Measurements from ENCODE around the gene FAM107B.

Gene FAM107B

DNA sequence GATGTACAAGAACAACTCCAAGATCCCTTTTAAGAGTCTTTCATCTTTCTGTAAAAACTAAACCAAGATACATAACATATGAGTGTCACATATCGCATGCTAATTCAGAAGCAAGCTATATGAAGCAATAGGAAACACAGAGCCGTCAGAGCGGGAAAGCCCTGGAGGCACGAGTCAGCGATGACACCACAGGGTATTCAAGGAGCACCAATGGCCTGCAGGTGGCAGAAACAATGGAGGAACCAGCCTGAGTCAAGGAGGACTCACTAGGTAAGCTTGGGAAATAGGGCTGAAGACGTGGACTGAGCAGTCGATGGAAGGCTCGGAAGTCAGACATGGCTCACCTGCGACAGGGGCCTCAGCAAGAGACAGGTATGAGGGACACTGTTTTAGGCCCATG lies 214.4 kb downstream of the FAM107B start:
- Histone ChIP-seq H3K27me3 (no peaks in the 10 kb centered on the region), H3K9me3 (no peaks in the 10 kb centered on the region), H3K4me1 (ENCODE audit: control insufficient read depth in 1 of 2, insufficient read depth in 1 of 2, low read depth in 1 of 2, low read length in 1 of 2) (peaks cover 99 to 100% of the 10 kb centered on the region in 2 experiments), H3K36me3 (no peaks in the 10 kb centered on the region), H3K27ac (peak overlapping the region; percentile 95), H3K4me3 (ENCODE audit: low read depth in 1 of 2, low read length in 1 of 2) (peak overlapping the region; percentile 38 to 39)
- peak; percentile 80 for TF ChIP-seq CTCF (IDR thresholded peaks at IDR 0.05)

DNA sequence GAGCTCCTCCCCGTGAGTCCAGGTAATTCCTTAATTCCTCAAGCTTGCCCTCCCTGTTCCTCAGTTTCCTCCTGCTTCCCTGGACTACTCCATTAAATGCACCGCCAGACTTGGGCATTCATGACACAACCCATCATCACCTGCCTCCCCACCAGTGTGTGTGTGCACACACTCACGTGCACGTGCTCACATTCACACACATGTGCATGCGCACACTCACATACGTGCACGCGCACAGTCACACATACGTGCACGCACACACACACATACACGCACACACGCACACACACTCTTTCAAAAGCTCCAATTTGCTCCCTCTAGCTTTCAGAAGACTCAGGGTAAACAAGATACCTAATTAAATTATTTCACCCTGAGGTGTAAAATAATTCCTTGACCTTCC lies 216.7 kb downstream of the FAM107B start:
- TF ChIP-seq CTCF (IDR thresholded peaks at IDR 0.05), result no peak
- H3K9me3 ChIP-seq, result no peaks in the 10 kb centered on the region
- no peaks in the 10 kb centered on the region for H3K27me3 ChIP-seq
- H3K4me3 ChIP-seq (ENCODE audit: low read depth in 1 of 2, low read length in 1 of 2), result no peak overlapping the region
- H3K27ac ChIP-seq, result peak overlapping the region; percentile 95
- peaks cover 99 to 100% of the 10 kb centered on the region in 2 experiments for H3K4me1 ChIP-seq (ENCODE audit: control insufficient read depth in 1 of 2, insufficient read depth in 1 of 2, low read depth in 1 of 2, low read length in 1 of 2)
- H3K36me3 ChIP-seq, result no peaks in the 10 kb centered on the region

- Histone ChIP-seq H3K4me3 (ENCODE audit: low read depth in 1 of 2, low read length in 1 of 2) (no peak overlapping the region), H3K36me3 (no peaks in the 10 kb centered on the region), H3K27me3 (no peaks in the 10 kb centered on the region), H3K9me3 (no peaks in the 10 kb centered on the region), H3K27ac (peak overlapping the region; percentile 95), H3K4me1 (ENCODE audit: control insufficient read depth in 1 of 2, insufficient read depth in 1 of 2, low read depth in 1 of 2, low read length in 1 of 2) (peaks cover 99 to 100% of the 10 kb centered on the region in 2 experiments)
- TF ChIP-seq CTCF (IDR thresholded peaks at IDR 0.05), result no peak
These were observed 217.1 kb downstream of the FAM107B start for GRCh38 chr10:14557567-14557966.

DNA sequence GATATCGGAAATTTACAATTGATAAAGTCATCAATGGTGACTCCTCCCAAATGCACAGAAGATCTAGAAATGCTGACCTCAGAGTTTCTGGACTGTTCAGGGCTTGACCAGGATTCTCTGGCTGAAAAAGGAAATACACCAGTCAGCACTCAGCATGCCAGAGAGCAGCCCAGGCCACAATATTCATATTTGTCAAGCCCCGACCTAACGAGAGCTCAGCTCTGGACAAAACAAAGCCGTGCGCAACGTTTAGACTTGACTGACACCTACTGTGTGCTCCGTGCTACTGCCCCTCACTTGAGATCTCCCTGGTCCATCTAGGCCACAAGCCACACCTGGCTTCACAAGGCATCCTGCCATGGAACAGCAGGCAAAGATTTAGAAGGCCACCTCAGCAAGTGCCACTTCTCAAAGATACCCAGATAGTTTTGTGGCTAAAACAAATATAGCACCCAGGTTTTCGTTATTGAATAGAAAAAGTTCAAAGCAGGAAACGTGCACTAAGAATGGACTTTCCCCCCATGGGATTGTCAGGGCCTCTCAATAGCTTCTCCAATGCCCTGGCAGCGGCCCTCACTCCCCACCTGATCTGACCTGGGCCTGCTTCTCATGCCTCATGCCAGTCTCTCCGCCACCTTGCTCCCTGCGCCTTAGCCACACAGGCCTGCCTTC lies 218.3 kb downstream of the FAM107B start:
- H3K9me3 ChIP-seq, result no peaks in the 10 kb centered on the region
- H3K4me1 ChIP-seq (ENCODE audit: control insufficient read depth in 1 of 2, insufficient read depth in 1 of 2, low read depth in 1 of 2, low read length in 1 of 2), result peaks cover 99 to 100% of the 10 kb centered on the region in 2 experiments
- no peaks in the 10 kb centered on the region for H3K36me3 ChIP-seq
- peak overlapping the region; percentile 46 to 53 for H3K4me3 ChIP-seq (ENCODE audit: low read depth in 1 of 2, low read length in 1 of 2)
- H3K27ac ChIP-seq, result peak overlapping the region; percentile 95
- peak; percentile 61 for TF ChIP-seq CTCF (IDR thresholded peaks at IDR 0.05)
- no peaks in the 10 kb centered on the region for H3K27me3 ChIP-seq

- no peaks in the 10 kb centered on the region for H3K9me3 ChIP-seq
- H3K4me3 ChIP-seq (ENCODE audit: low read depth in 1 of 2, low read length in 1 of 2), result peak overlapping the region; percentile 46 to 53
- H3K27me3 ChIP-seq, result no peaks in the 10 kb centered on the region
- H3K36me3 ChIP-seq, result no peaks in the 10 kb centered on the region
- TF ChIP-seq CTCF (IDR thresholded peaks at IDR 0.05), result no peak
- H3K4me1 ChIP-seq (ENCODE audit: control insufficient read depth in 1 of 2, insufficient read depth in 1 of 2, low read depth in 1 of 2, low read length in 1 of 2), result peaks cover 99 to 100% of the 10 kb centered on the region in 2 experiments
- peak overlapping the region; percentile 95 for H3K27ac ChIP-seq
These were observed 218.9 kb downstream of the FAM107B start for GRCh38 chr10:14555807-14556206.
